T-cell (primary cell): Measurements from ENCODE around the gene FLT3LG. TPM values are rescaled to one million over a fixed set of nuclear protein-coding genes. Genes with fewer than 3 reads are reported as not detected.

ENCODE experiments used
- ATAC-seq, 4 experiments: fragments of 200-7000 bp in 3 of 4; fragments of 150-1000 bp in 1 of 4; cut with Tn5 transposase; replicated peaks in 1 of 4; 1 replicate in 3 of 4; 2 replicates in 1 of 4; pipeline ENCODE4 v1.10.0; 2021; ENCODE audit warnings: moderate library complexity in 3 of 4, mild to moderate bottlenecking in 2 of 4, moderate number of reproducible peaks in 1 of 4
- CTCF ChIA-PET, 2 donors: fragments of 300-600 bp; sonication (Branson Sonifier 250); formaldehyde crosslinking; loops; one replicate each; lab custom pipeline; 2022; ENCODE audit warnings: antibody characterized with exemption in 2 of 2; lab: Charles Lee
- POLR2A ChIA-PET, 2 donors: fragments of 300-600 bp; sonication (Branson Sonifier 250); formaldehyde crosslinking; loops; one replicate each; lab custom pipeline; 2022; ENCODE audit warnings: antibody characterized with exemption in 2 of 2; lab: Charles Lee
- DNase-seq, 35 experiments: peaks; one replicate each; pipeline versions ENCODE4 v3.0.0 to v3.0.0-alpha.2; 2013 to 2023
- H3K27ac ChIP-seq: one replicate; pipeline ENCODE4 v1.5.1; 2013; ENCODE audit warnings: low read length
- H3K27me3 ChIP-seq, 2 experiments: replicated peaks in 1 of 2; 1 replicate in 1 of 2; 2 replicates in 1 of 2; pipeline versions ENCODE4 v1.6.1 to v1.7.0; 2013; ENCODE audit warnings: low read length in 1 of 2, mixed read lengths in 1 of 2; ENCODE audit not compliant: control insufficient read depth in 2 of 2, insufficient read depth in 2 of 2; ENCODE audit errors: extremely low read depth in 1 of 2
- H3K36me3 ChIP-seq, 2 donors: 1 replicate in 1 of 2; 2 replicates in 1 of 2; pipeline versions ENCODE4 v1.6.1 to v1.7.0; 2013; ENCODE audit warnings: low read length in 1 of 2; ENCODE audit not compliant: control insufficient read depth in 2 of 2, insufficient read depth in 1 of 2; ENCODE audit errors: extremely low read depth in 1 of 2
- H3K4me1 ChIP-seq, 2 experiments: 1 replicate in 1 of 2; 2 replicates in 1 of 2; pipeline versions ENCODE4 v1.6.1 to v1.7.0; 2013; ENCODE audit warnings: low read length in 2 of 2, mixed read lengths in 1 of 2; ENCODE audit not compliant: insufficient read depth in 2 of 2, control insufficient read depth in 1 of 2; ENCODE audit errors: extremely low read depth in 1 of 2
- H3K4me3 ChIP-seq, 2 donors: 1 replicate in 1 of 2; 2 replicates in 1 of 2; pipeline versions ENCODE4 v1.5.1 to v1.7.0; 2013; ENCODE audit warnings: mild to moderate bottlenecking in 2 of 2, low read length in 1 of 2, moderate library complexity in 1 of 2; ENCODE audit not compliant: control insufficient read depth in 1 of 2; ENCODE audit errors: extremely low read depth in 1 of 2
- H3K9me3 ChIP-seq: 2 replicates; pipeline ENCODE4 v1.7.0; 2013
- H3K27ac Mint-ChIP-seq, 2 donors: one replicate each; pipeline ENCODE4 v1.8.0; 2020 to 2021; ENCODE audit warnings: mild to moderate bottlenecking in 2 of 2, mixed read lengths in 2 of 2
- H3K27me3 Mint-ChIP-seq, 2 donors: one replicate each; pipeline ENCODE4 v1.8.0; 2021 to 2022; ENCODE audit warnings: mixed read lengths in 2 of 2
- H3K36me3 Mint-ChIP-seq: one replicate; pipeline ENCODE4 v1.8.0; 2021; ENCODE audit warnings: mixed read lengths
- H3K4me1 Mint-ChIP-seq, 3 donors: one replicate each; pipeline ENCODE4 v1.8.0; 2020 to 2022; ENCODE audit warnings: mixed read lengths in 3 of 3, mild to moderate bottlenecking in 1 of 3
- H3K4me3 Mint-ChIP-seq, 3 donors: one replicate each; pipeline ENCODE4 v1.8.0; 2020 to 2022; ENCODE audit warnings: mild to moderate bottlenecking in 3 of 3, mixed read lengths in 3 of 3, moderate library complexity in 3 of 3
- H3K9me3 Mint-ChIP-seq, 3 donors: one replicate each; pipeline ENCODE4 v1.8.0; 2020 to 2022; ENCODE audit warnings: mixed read lengths in 3 of 3
- WGBS: methylation state at CpG from one replicate; pipeline ENCODE4 v1.1.5; 2013; ENCODE audit warnings: missing lambda C conversion rate; ENCODE audit not compliant: insufficient coverage; 5-methylcytosine and 5-hydroxymethylcytosine counted together
- total RNA-seq, 35 experiments: library from RNA in 6 of 35; stranded (reverse) in 6 of 35; fragments of 120-200 nt in 1 of 35; gene quantifications; one replicate each; pipeline versions ENCODE4 v1.2.1 to v1.2.4 and lab custom pipeline; 2013 to 2026

Gene FLT3LG
- total RNA-seq, 5 donors from 2014 or later (not counting 1 experiment from before 2014, with no cell fraction given) = 238 to 356 (median 260) TPM

- POLR2A ChIA-PET = no interaction called here
- H3K9me3 Mint-ChIP-seq = no peaks in the 10 kb centered on the region
- H3K4me3 Mint-ChIP-seq = peak overlapping the region; percentile 74 to 91 (median 86)
- peaks cover 36 to 45% (median 38%) of the 10 kb centered on the region in 3 donors for H3K4me1 Mint-ChIP-seq
- H3K27ac Mint-ChIP-seq = peak overlapping the region in 1 of 2 donors; percentile 39
- Histone ChIP-seq H3K9me3 (no peaks in the 10 kb centered on the region), H3K27me3 (no peaks in the 10 kb centered on the region), H3K36me3 (no peaks in the 10 kb centered on the region), H3K4me1 (peaks cover 21 to 48% of the 10 kb centered on the region in 2 experiments), H3K4me3 (peak overlapping the region; percentile 57 to 71), H3K27ac (no peak overlapping the region)
- ATAC-seq = no peak
- no peak for DNase-seq
- H3K36me3 Mint-ChIP-seq = no peaks in the 10 kb centered on the region
- no peaks in the 10 kb centered on the region for H3K27me3 Mint-ChIP-seq
- WGBS = 97% methylated on average over 21 of the region's 21 CpGs
- CTCF ChIA-PET = no interaction called here
Measured at GRCh38 chr19:49514151-49514550, 40.1 kb downstream of the FLT3LG start.

GRCh38 chr19:49515767-49516166, 41.8 kb downstream of the FLT3LG start:
- no peaks in the 10 kb centered on the region for H3K9me3 ChIP-seq
- H3K27me3 ChIP-seq = no peaks in the 10 kb centered on the region
- Mint-ChIP-seq H3K4me1 (peaks cover 36 to 48% (median 38%) of the 10 kb centered on the region in 3 donors), H3K9me3 (no peaks in the 10 kb centered on the region), H3K36me3 (peaks cover 4% of the 10 kb centered on the region), H3K27ac (peak overlapping the region; percentile 25 to 66), H3K27me3 (no peaks in the 10 kb centered on the region), H3K4me3 (peak overlapping the region; percentile 53 to 91 (median 58))
- H3K4me3 ChIP-seq = no peak overlapping the region
- ChIA-PET CTCF (interaction anchor here in 1 of 2 donors (1.3 kb wide), 1 partner anchor 9 kb away, joined by 3 read pairs; no protein-coding TSS in a partner anchor), POLR2A (no interaction called here)
- ATAC-seq (no peak), DNase-seq (no peak)
- no peak overlapping the region for H3K27ac ChIP-seq
- no peaks in the 10 kb centered on the region for H3K36me3 ChIP-seq
- H3K4me1 ChIP-seq = peaks cover 21 to 48% of the 10 kb centered on the region in 2 experiments
- WGBS = 89% methylated on average over 3 of the region's 4 CpGs

GRCh38 chr19:49518033-49518432, 44.0 kb downstream of the FLT3LG start:
- H3K36me3 Mint-ChIP-seq = peaks cover 4% of the 10 kb centered on the region
- H3K27ac ChIP-seq = no peak overlapping the region
- H3K27me3 ChIP-seq = no peaks in the 10 kb centered on the region
- H3K4me3 Mint-ChIP-seq = no peak overlapping the region
- ChIA-PET POLR2A (interaction anchor here in 1 of 2 donors (0.5 kb wide), 1 partner anchor 86 kb away, joined by 3 read pairs; no protein-coding TSS in a partner anchor), CTCF (interaction anchor here in 1 of 2 donors (0.7 kb wide), 2 partner anchors 48 to 83 kb away, joined by 4 to 9 read pairs; no protein-coding TSS in a partner anchor)
- ATAC-seq (no peak), DNase-seq (no peak)
- no peaks in the 10 kb centered on the region for H3K9me3 Mint-ChIP-seq
- no peaks in the 10 kb centered on the region for H3K36me3 ChIP-seq
- H3K4me3 ChIP-seq = no peak overlapping the region
- H3K9me3 ChIP-seq = no peaks in the 10 kb centered on the region
- no CpG with 5 or more reads among the region's 3 CpGs for WGBS
- H3K27me3 Mint-ChIP-seq = no peaks in the 10 kb centered on the region
- no peak overlapping the region for H3K27ac Mint-ChIP-seq
- peaks cover 17 to 28% of the 10 kb centered on the region in 2 experiments for H3K4me1 ChIP-seq
- peaks cover 21 to 31% (median 25%) of the 10 kb centered on the region in 3 donors for H3K4me1 Mint-ChIP-seq

- Mint-ChIP-seq H3K4me1 (peaks cover 4 to 12% (median 10%) of the 10 kb centered on the region in 3 donors), H3K4me3 (no peak overlapping the region), H3K36me3 (peaks cover 12% of the 10 kb centered on the region), H3K27me3 (no peaks in the 10 kb centered on the region), H3K9me3 (no peaks in the 10 kb centered on the region), H3K27ac (no peak overlapping the region)
- POLR2A ChIA-PET = interaction anchor here in 1 of 2 donors (0.6 kb wide), 1 partner anchor 45 kb away, joined by 6 read pairs; no protein-coding TSS in a partner anchor
- Histone ChIP-seq H3K27me3 (no peaks in the 10 kb centered on the region), H3K9me3 (no peaks in the 10 kb centered on the region), H3K36me3 (no peaks in the 10 kb centered on the region), H3K27ac (no peak overlapping the region), H3K4me1 (peaks cover under 1 to 2% of the 10 kb centered on the region in 2 experiments), H3K4me3 (no peak overlapping the region)
- DNase-seq (no peak), ATAC-seq (no peak)
- 94% methylated on average over 10 of the region's 13 CpGs for WGBS
- CTCF ChIA-PET = interaction anchor here (0.5 to 0.7 kb wide), 4 partner anchors 10 to 345 kb away, joined by 3 to 7 read pairs (median 4); no protein-coding TSS in a partner anchor
Measured at GRCh38 chr19:49520705-49521319, 46.8 kb downstream of the FLT3LG start.

GRCh38 chr19:49524812-49525455, 50.9 kb downstream of the FLT3LG start:
- Histone ChIP-seq H3K36me3 (no peaks in the 10 kb centered on the region), H3K27ac (no peak overlapping the region), H3K4me3 (no peak overlapping the region), H3K27me3 (no peaks in the 10 kb centered on the region), H3K4me1 (peaks cover 4 to 14% of the 10 kb centered on the region in 2 experiments), H3K9me3 (no peaks in the 10 kb centered on the region)
- ChIA-PET CTCF (no interaction called here), POLR2A (no interaction called here)
- 94% methylated on average over 20 of the region's 22 CpGs for WGBS
- no peak for ATAC-seq
- Mint-ChIP-seq H3K4me3 (no peak overlapping the region), H3K9me3 (no peaks in the 10 kb centered on the region), H3K36me3 (peaks cover 12% of the 10 kb centered on the region), H3K27me3 (no peaks in the 10 kb centered on the region), H3K27ac (peak overlapping the region in 1 of 2 donors; percentile 28), H3K4me1 (peaks cover 13 to 29% (median 21%) of the 10 kb centered on the region in 3 donors)
- no peak for DNase-seq

- Histone ChIP-seq H3K9me3 (no peaks in the 10 kb centered on the region), H3K36me3 (no peaks in the 10 kb centered on the region), H3K4me1 (peaks cover 5 to 18% of the 10 kb centered on the region in 2 experiments), H3K4me3 (peak overlapping the region; percentile 41 to 59), H3K27ac (no peak overlapping the region), H3K27me3 (peaks cover 0 to under 1% of the 10 kb centered on the region in 2 experiments)
- Mint-ChIP-seq H3K27me3 (no peaks in the 10 kb centered on the region), H3K36me3 (peaks cover 8% of the 10 kb centered on the region), H3K4me3 (peak overlapping the region; percentile 73 to 83 (median 80)), H3K4me1 (peaks cover 16 to 32% (median 28%) of the 10 kb centered on the region in 3 donors), H3K9me3 (no peaks in the 10 kb centered on the region), H3K27ac (no peak overlapping the region)
- ATAC-seq (peak in 1 of 4 experiments; percentile 6), DNase-seq (no peak)
- ChIA-PET POLR2A (no interaction called here), CTCF (interaction anchor here in 1 of 2 donors (0.7 to 1.0 kb wide), 2 partner anchors 18 to 25 kb away, joined by 3 to 8 read pairs; no protein-coding TSS in a partner anchor)
- WGBS = 76% methylated on average over 19 of the region's 25 CpGs
Measured at GRCh38 chr19:49528211-49528771, 54.3 kb downstream of the FLT3LG start.
